ENCODE results near the gene C1S.

DNA sequence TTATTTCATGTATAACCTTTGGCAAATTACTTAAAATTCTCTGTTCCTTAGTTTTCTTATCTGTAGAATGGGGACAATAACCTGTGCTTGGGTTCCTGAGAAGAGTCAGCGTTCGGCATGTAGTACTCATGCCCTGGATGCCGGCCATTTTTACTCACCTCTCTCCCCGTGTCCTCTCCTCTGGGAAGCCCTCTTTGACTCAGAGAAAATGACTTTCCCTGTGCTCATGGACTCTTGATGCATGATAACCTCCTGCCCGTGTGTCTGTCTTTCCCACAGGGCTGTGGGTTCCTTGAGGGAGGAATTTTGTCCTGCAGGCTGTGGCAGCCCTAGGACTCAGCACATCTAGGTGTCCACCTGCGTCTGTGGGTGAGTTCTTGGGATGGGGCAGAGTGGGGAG, 54.3 kb downstream of the C1S start:
- TF ChIP-seq POLR2A (IDR thresholded peaks at IDR 0.05), result no peak
- TF ChIP-seq, protein P1, sequence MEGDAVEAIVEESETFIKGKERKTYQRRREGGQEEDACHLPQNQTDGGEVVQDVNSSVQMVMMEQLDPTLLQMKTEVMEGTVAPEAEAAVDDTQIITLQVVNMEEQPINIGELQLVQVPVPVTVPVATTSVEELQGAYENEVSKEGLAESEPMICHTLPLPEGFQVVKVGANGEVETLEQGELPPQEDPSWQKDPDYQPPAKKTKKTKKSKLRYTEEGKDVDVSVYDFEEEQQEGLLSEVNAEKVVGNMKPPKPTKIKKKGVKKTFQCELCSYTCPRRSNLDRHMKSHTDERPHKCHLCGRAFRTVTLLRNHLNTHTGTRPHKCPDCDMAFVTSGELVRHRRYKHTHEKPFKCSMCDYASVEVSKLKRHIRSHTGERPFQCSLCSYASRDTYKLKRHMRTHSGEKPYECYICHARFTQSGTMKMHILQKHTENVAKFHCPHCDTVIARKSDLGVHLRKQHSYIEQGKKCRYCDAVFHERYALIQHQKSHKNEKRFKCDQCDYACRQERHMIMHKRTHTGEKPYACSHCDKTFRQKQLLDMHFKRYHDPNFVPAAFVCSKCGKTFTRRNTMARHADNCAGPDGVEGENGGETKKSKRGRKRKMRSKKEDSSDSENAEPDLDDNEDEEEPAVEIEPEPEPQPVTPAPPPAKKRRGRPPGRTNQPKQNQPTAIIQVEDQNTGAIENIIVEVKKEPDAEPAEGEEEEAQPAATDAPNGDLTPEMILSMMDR (IDR thresholded peaks at IDR 0.05 in 4 of 5, conservative IDR thresholded peaks at IDR 0.05 in 1 of 5), result no peak

Data from gastrocnemius medialis (tissue), 4 donors.